Small intestine (tissue), 7 donors: ENCODE measurements around the gene FER. TPM values are rescaled to one million over a fixed set of nuclear protein-coding genes. Genes with fewer than 3 reads are reported as not detected.
"Not testable (repeated sequence)": the region's sequence is repeated elsewhere in the genome, so short reads cannot be mapped to it uniquely, and the experiment has no call there.

Source experiments
- DNase-seq, 2 donors: peaks; one replicate each; pipeline versions ENCODE4 v3.0.0 to v3.0.0-alpha.2; 2013
- FAIRE-seq: peaks from 2 replicates; lab custom pipeline; 2012; peaks lifted over from hg19 to GRCh38; lab: Jason Lieb, UNC
- H3K27ac ChIP-seq, 3 donors: one replicate each; pipeline ENCODE4 v1.5.1; 2013; ENCODE audit warnings: low read length in 2 of 3, mild to moderate bottlenecking in 2 of 3, control low read depth in 1 of 3, inconsistent platforms in 1 of 3, low read depth in 1 of 3, moderate library complexity in 1 of 3
- H3K27me3 ChIP-seq, 3 donors: one replicate each; pipeline ENCODE4 v1.6.1; 2013; ENCODE audit warnings: low read length in 3 of 3, inconsistent platforms in 1 of 3; ENCODE audit not compliant: control insufficient read depth in 3 of 3, insufficient read depth in 3 of 3
- H3K36me3 ChIP-seq, 3 donors: one replicate each; pipeline ENCODE4 v1.6.1; 2013; ENCODE audit warnings: low read length in 3 of 3, inconsistent platforms in 1 of 3, low read depth in 1 of 3, mild to moderate bottlenecking in 1 of 3, moderate library complexity in 1 of 3; ENCODE audit not compliant: control insufficient read depth in 3 of 3, insufficient read depth in 2 of 3
- H3K4me1 ChIP-seq, 3 donors: one replicate each; pipeline ENCODE4 v1.6.1; 2013; ENCODE audit warnings: low read length in 2 of 3, inconsistent platforms in 1 of 3, low read depth in 1 of 3, mild to moderate bottlenecking in 1 of 3, moderate library complexity in 1 of 3; ENCODE audit not compliant: control insufficient read depth in 3 of 3, insufficient read depth in 2 of 3
- H3K4me3 ChIP-seq, 3 donors: one replicate each; pipeline ENCODE4 v1.5.1; 2013; ENCODE audit warnings: low read length in 3 of 3, control low read depth in 1 of 3, inconsistent platforms in 1 of 3, low read depth in 1 of 3, mild to moderate bottlenecking in 1 of 3, moderate library complexity in 1 of 3
- H3K9me3 ChIP-seq, 2 donors: one replicate each; pipeline ENCODE4 v1.6.1; 2013; ENCODE audit warnings: low read depth in 1 of 2, low read length in 1 of 2; ENCODE audit not compliant: control insufficient read depth in 2 of 2, insufficient read depth in 1 of 2
- WGBS, 3 donors: extraction: QIAGEN DNeasy Blood & Tissue Kit; methylation state at CpG; one replicate each; pipeline ENCODE4 v1.1.7; 2013; 5-methylcytosine and 5-hydroxymethylcytosine counted together
- polyA plus RNA-seq, 4 donors: library from polyadenylated mRNA; stranded (reverse) in 3 of 4; unstranded in 1 of 4; fragments of 200-250 nt in 3 of 4; fragments of 120-200 nt in 1 of 4; gene quantifications; one replicate each; pipeline versions ENCODE4 v1.2.1 to v1.2.3, GENCODE V29; 2013
- donor health status: healthy with polysubstance abuse.
- donor health status: control.
- donor health status: control.
- donor health status: Bipolar disorder and iron deficiency.
- donor health status: healthy.

FER gene
- polyA plus RNA-seq, 4 donors: 1.1 to 5.0 (median 2.3) TPM

DNA sequence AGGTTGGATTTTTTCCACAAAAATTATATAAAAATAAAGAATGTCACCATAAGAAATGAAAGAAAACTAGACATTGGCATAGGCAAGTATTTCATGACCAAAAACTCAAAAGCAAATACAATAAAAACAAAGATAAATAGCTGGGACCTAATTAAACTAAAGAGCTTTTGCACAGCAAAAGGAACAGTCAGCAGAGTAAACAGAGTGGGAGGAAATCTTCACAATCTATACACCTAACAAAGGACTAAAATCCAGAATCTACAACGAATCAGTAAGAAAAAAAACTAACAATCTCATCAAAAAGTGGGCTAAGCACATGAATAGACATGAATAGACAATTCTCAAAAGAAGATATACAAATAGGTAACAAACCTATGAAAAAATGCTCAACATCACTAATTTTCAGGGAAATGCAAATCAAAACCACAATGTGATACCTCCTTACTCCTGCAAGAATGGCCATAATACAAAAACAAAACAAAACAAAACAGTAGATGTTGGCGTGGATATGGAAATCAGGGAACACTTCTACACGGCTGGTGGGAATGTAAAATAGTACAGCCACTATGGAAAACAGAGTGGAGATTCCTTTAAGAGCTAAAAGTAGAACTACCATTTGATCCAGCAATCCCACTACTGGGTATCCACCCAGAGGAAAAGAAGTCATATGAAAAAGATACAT, 94.7 kb downstream of the FER start:
- DNase-seq, H3K27ac ChIP-seq, H3K36me3 ChIP-seq, H3K9me3 ChIP-seq, H3K27me3 ChIP-seq, H3K4me1 ChIP-seq, FAIRE-seq, H3K4me3 ChIP-seq: not testable (repeated sequence)
- 78 to 82% (median 80%) methylated on average over 3 of the region's 3 CpGs for WGBS, 3 donors

DNA sequence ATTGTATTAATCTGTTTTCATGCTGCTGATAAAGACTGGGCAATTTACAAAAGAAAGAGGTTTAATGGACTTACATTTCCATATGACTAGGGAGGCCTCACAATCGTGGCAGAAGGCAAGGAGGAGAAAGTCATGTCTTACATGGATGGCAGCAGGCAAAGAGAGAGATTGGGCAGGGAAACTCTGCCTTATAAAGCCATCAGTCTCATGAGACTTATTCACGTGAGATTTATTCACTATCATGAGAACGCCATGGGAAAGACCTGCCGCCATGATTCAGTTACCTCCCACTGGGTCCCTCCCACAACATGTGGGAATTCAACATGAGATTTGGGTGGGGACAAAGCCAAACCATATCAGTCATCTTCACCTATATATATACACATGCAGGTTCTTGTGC, 103.4 kb downstream of the FER start:
- not testable (repeated sequence) for H3K27me3 ChIP-seq, DNase-seq, H3K36me3 ChIP-seq, H3K4me3 ChIP-seq, H3K4me1 ChIP-seq, H3K27ac ChIP-seq, FAIRE-seq, H3K9me3 ChIP-seq
- WGBS, 3 donors: 91 to 93% (median 92%) methylated on average over 4 of the region's 4 CpGs

DNA sequence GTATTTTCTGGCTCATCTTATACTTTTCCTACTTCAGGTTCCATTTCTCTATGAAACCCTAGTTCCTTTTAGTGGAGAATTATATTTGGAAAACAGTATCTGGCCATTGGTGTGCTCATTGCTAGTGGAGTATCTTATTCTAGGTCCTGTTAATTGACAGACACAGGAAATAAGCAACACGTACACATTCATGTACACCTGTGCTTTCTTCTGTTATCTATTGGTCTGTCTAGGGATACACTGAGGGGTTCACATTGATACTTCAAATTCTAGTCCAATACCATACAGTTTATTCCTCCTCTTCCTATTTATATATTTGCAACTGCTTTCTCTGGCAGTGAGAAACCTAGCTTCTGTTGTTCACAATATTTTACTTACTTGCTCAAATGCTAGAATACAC, 110.2 kb downstream of the FER start:
- H3K27me3 ChIP-seq: no peaks in the 10 kb centered on the region
- H3K4me1 ChIP-seq: no peaks in the 10 kb centered on the region
- 76 to 92% (median 81%) methylated on average over 1 of the region's 1 CpG for WGBS, 3 donors
- DNase-seq: no peak
- FAIRE-seq: no peak
- H3K36me3 ChIP-seq: no peaks in the 10 kb centered on the region
- H3K4me3 ChIP-seq: no peak overlapping the region
- H3K27ac ChIP-seq: no peak overlapping the region
- no peaks in the 10 kb centered on the region for H3K9me3 ChIP-seq

DNA sequence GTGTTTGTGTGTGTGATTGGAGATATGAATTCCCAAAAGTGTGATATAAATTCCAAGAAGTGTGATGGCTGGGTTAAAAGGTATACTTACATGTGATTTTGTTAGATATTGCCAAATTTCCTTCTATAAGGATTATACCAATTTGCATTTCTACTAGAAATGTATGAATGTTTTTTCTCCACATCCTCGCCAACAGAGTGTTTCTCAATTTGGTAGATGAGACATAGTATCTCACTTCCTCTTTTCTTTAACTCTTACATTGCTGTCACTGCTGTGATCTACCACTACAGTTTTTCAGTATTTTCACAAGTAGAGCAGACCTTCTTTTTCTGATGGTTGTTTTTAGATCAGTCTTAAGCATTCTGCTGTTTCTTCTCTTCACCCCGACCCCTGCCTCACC, 111.3 kb downstream of the FER start:
- Histone ChIP-seq H3K27me3 (no peaks in the 10 kb centered on the region), H3K27ac (no peak overlapping the region), H3K4me3 (no peak overlapping the region), H3K9me3 (no peaks in the 10 kb centered on the region), H3K36me3 (no peaks in the 10 kb centered on the region), H3K4me1 (no peaks in the 10 kb centered on the region)
- FAIRE-seq (no peak), DNase-seq (no peak)
- WGBS, 3 donors: 59 to 79% (median 71%) methylated on average over 2 of the region's 2 CpGs

DNA sequence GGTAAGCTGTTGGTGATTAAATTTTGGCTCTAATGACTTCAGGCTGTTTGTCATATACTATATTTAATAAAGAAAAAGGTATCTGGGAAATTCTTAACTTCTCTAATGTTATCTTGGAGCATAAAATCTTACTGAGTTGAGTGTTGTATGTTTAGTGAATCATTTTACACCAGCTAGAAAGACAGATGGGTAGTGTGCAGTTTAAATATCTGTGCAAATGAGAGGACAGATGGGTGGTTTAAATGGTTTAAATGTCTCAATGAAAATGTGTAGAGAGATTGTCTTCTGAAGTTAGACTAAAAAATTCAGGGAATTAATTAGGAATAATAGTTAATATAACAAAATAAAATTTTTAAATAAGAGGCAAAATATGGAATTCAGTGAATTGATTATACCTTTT, 114.5 kb downstream of the FER start:
- no peak overlapping the region for H3K4me3 ChIP-seq
- H3K9me3 ChIP-seq: no peaks in the 10 kb centered on the region
- no peak for FAIRE-seq
- no peaks in the 10 kb centered on the region for H3K36me3 ChIP-seq
- no peaks in the 10 kb centered on the region for H3K4me1 ChIP-seq
- no peaks in the 10 kb centered on the region for H3K27me3 ChIP-seq
- DNase-seq: peak in 1 of 2 donors; percentile 4
- no peak overlapping the region for H3K27ac ChIP-seq

DNA sequence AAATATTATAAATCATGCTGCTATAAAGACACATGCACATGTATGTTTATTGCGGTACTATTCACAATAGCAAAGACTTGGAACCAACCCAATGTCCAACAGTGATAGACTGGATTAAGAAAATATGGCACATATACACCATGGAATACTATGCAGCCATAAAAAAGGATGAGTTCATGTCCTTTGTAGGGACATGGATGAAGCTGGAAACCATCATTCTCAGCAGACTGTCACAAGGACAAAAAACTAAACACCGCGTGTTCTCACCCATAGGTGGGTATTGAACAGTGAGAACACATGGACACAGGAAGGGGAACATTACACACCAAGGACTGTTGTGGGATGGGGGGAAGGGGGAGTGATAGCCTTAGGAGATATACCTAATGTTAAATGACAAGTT, 118.4 kb downstream of the FER start:
- H3K27me3 ChIP-seq, H3K36me3 ChIP-seq, DNase-seq, H3K4me3 ChIP-seq, H3K4me1 ChIP-seq, H3K27ac ChIP-seq, FAIRE-seq, H3K9me3 ChIP-seq: not testable (repeated sequence)
- 96 to 98% (median 98%) methylated on average over 3 of the region's 3 CpGs for WGBS, 3 donors

DNA sequence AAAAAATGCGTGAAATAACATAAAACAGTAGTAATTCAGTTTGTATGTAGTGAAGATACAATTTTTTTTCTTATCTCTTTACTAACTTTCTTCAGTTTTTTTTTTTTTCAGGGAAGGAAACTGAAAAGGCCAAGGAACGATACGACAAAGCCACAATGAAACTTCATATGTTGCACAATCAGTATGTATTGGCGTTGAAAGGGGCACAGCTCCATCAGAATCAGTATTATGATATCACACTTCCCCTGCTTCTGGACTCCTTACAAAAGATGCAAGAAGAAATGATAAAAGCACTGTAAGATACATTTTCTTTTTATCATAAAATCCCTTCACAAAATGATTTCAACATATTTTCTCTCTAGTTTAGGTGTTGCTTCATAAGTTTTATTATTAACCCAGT, 120.0 kb downstream of the FER start:
- Histone ChIP-seq H3K4me3 (no peak overlapping the region), H3K9me3 (no peaks in the 10 kb centered on the region), H3K36me3 (no peaks in the 10 kb centered on the region), H3K4me1 (no peaks in the 10 kb centered on the region), H3K27ac (no peak overlapping the region), H3K27me3 (no peaks in the 10 kb centered on the region)
- 85 to 94% (median 90%) methylated on average over 4 of the region's 4 CpGs for WGBS, 3 donors
- FAIRE-seq (no peak), DNase-seq (no peak)

DNA sequence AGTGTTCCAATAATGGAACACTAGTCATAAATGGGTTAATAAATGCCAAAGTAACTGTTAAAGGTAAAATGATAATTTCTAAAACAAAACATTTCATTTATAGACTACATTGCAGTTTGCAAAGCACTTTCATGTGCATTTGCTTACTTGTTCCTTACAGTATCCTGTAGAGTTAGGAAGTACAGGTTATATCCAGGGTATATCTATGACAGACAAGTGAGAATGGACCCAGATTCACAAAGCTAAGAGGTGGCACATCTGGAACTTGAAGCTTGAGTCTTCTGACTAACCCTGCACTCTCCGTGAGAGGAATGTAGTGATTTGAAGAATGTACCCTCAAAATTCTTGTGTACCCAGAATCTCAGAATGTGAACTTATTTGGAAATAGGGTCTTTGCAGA, 121.4 kb downstream of the FER start:
- WGBS, 3 donors: 95 to 100% (median 98%) methylated on average over 1 of the region's 1 CpG
- Histone ChIP-seq H3K36me3 (no peaks in the 10 kb centered on the region), H3K4me3 (no peak overlapping the region), H3K4me1 (no peaks in the 10 kb centered on the region), H3K27ac (no peak overlapping the region), H3K27me3 (no peaks in the 10 kb centered on the region), H3K9me3 (no peaks in the 10 kb centered on the region)
- FAIRE-seq (no peak), DNase-seq (no peak)

DNA sequence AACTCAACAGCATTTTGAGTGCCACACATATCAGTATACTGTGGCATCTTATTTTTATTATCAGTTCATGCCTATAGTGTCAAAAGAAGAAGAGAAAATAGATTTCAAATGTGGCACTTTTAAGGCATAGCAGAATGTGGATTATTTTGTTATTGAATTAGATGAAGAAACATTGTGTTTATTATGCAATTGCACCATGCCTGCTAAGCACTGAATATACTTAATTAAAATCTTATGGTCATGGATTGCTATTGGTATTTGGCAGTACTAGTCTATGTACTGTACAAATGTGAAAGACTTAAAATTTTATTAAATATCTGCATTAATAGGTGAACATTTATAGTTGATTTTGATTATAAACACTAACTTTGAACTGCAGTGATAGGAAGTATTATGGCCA, 128.8 kb downstream of the FER start:
- FAIRE-seq (peak; percentile 30), DNase-seq (no peak)
- peaks cover 0 to 2% (median 0%) of the 10 kb centered on the region in 3 donors for H3K36me3 ChIP-seq
- H3K27me3 ChIP-seq: no peaks in the 10 kb centered on the region
- H3K9me3 ChIP-seq: no peaks in the 10 kb centered on the region
- H3K4me1 ChIP-seq: no peaks in the 10 kb centered on the region
- no peak overlapping the region for H3K4me3 ChIP-seq
- no peak overlapping the region for H3K27ac ChIP-seq
